A549 (cell line): ENCODE results near the gene MGAT5. TPM values are rescaled to one million over a fixed set of nuclear protein-coding genes. Genes with fewer than 3 reads are reported as not detected.

Experiments used
- ATAC-seq, 2 experiments: fragments of 200-7000 bp in 1 of 2; fragments of >200 bp in 1 of 2; cut with Nextera tagmentation in 1 of 2; cut with Tn5 transposase in 1 of 2; 3 replicates each; pipeline versions ENCODE4 v1.8.0 to v1.9.1; 2018 to 2020; ENCODE audit warnings: mild to moderate bottlenecking in 1 of 2, moderate library complexity in 1 of 2
- CTCF ChIA-PET: fragments of 300-600 bp; sonication (Branson Sonifier 250); formaldehyde crosslinking; extraction: SDS; loops from one replicate; lab custom pipeline; 2021; ENCODE audit warnings: antibody characterized with exemption, inconsistent platforms; lab: Yijun Ruan, JAX
- POLR2A ChIA-PET: fragments of 350-600 bp; formaldehyde crosslinking; extraction: SDS; loops from one replicate; lab custom pipeline; 2021; ENCODE audit warnings: antibody characterized with exemption, inconsistent platforms; lab: Yijun Ruan, JAX
- DNase-seq, 2 experiments: peaks; one replicate each; pipeline versions ENCODE4 v3.0.0 to v3.0.0-alpha.2; 2011 to 2016; ENCODE audit warnings: low read depth in 1 of 2, low spot score in 1 of 2
- FAIRE-seq: peaks from 2 replicates; lab custom pipeline; 2011; peaks lifted over from hg19 to GRCh38; lab: Jason Lieb, UNC
- H3K27ac ChIP-seq, 2 experiments: fragments of >200 bp; sonication (Bioruptor Twin); formaldehyde crosslinking; 3 replicates each; pipeline ENCODE4 v1.5.1; 2016 to 2017
- H3K4me1 ChIP-seq: fragments of >200 bp; sonication (Bioruptor Twin); formaldehyde crosslinking; 3 replicates; pipeline ENCODE4 v1.6.1; 2016
- H3K4me2 ChIP-seq: fragments of >200 bp; sonication (Bioruptor Twin); formaldehyde crosslinking; 3 replicates; pipeline ENCODE4 v1.6.1; 2016
- H3K4me3 ChIP-seq: fragments of >200 bp; sonication (Bioruptor Twin); formaldehyde crosslinking; 3 replicates; pipeline ENCODE4 v1.5.1; 2016
- H3K9me3 ChIP-seq: fragments of >200 bp; sonication (Bioruptor Twin); formaldehyde crosslinking; 3 replicates; pipeline ENCODE4 v1.6.1; 2016
- BHLHE40 ChIP-seq: IDR thresholded peaks from 2 replicates; pipeline ENCODE4 v1.6.1; 2012; ENCODE audit warnings: low read depth, low read length, inconsistent platforms
- CBX2 ChIP-seq: fragments of 200-600 bp; sonication (generic); IDR thresholded peaks from 2 replicates; pipeline ENCODE4 v1.6.1; 2016; ENCODE audit warnings: low read depth, mild to moderate bottlenecking, borderline replicate concordance
- CHD2 ChIP-seq: fragments of 150-350 bp; IDR thresholded peaks from 2 replicates; pipeline ENCODE4 v1.6.1; 2014; ENCODE audit warnings: low read length; ENCODE audit not compliant: partially characterized antibody
- EHF ChIP-seq: fragments of 250-450 bp; sonication (Bioruptor Pico); IDR thresholded peaks from 2 replicates; pipeline ENCODE4 v1.5.0; 2020; ENCODE audit warnings: mild to moderate bottlenecking
- EHMT2 ChIP-seq: fragments of 200-600 bp; sonication (generic); IDR thresholded peaks from 2 replicates; pipeline ENCODE4 v1.6.1; 2016; ENCODE audit warnings: antibody characterized with exemption, low read depth, mild to moderate bottlenecking, moderate library complexity
- EP300 ChIP-seq, 2 experiments: fragments of >200 bp; sonication (Bioruptor Twin); formaldehyde crosslinking; IDR thresholded peaks; 2 replicates in 1 of 2; 3 replicates in 1 of 2; pipeline ENCODE4 v1.6.1; 2016 to 2017
- FOSB ChIP-seq: fragments of 250-450 bp; sonication (Bioruptor Pico); IDR thresholded peaks from 2 replicates; pipeline ENCODE4 v1.5.0; 2020; ENCODE audit warnings: mild to moderate bottlenecking, moderate library complexity
- FOSL2 ChIP-seq, 2 experiments: fragments of 450-650 bp in 1 of 2; fragments of >200 bp in 1 of 2; sonication (Bioruptor Twin) in 1 of 2; formaldehyde crosslinking; IDR thresholded peaks; 2 replicates each; pipeline versions ENCODE4 v1.5.0 to v1.6.1; 2016 to 2020; ENCODE audit warnings: mild to moderate bottlenecking in 1 of 2, moderate library complexity in 1 of 2
- FOXS1 ChIP-seq: fragments of 250-450 bp; sonication (Bioruptor Pico); IDR thresholded peaks from 2 replicates; pipeline ENCODE4 v1.5.0; 2020; ENCODE audit warnings: mild to moderate bottlenecking, moderate library complexity
- GATA3 ChIP-seq: IDR thresholded peaks from 2 replicates; pipeline ENCODE4 v1.6.1; 2012; ENCODE audit warnings: borderline replicate concordance
- HOXB5 ChIP-seq: fragments of 250-450 bp; sonication (Bioruptor Pico); IDR thresholded peaks from 2 replicates; pipeline ENCODE4 v1.5.0; 2020; ENCODE audit warnings: mild to moderate bottlenecking, moderate library complexity
- JUN ChIP-seq, 2 experiments: fragments of >200 bp; sonication (Bioruptor Twin); formaldehyde crosslinking; IDR thresholded peaks; 2 replicates in 1 of 2; 3 replicates in 1 of 2; pipeline ENCODE4 v1.6.1; 2016 to 2017
- KDM1A ChIP-seq: fragments of 200-600 bp; sonication (generic); IDR thresholded peaks from 2 replicates; pipeline ENCODE4 v1.6.1; 2016; ENCODE audit warnings: low read depth, mild to moderate bottlenecking
- MYC ChIP-seq: IDR thresholded peaks from 2 replicates; pipeline ENCODE4 v1.6.1; 2012; ENCODE audit warnings: mild to moderate bottlenecking, inconsistent platforms, low read length, improper control_type of control experiment, borderline replicate concordance
- PHF8 ChIP-seq: fragments of 200-600 bp; sonication (generic); IDR thresholded peaks from 2 replicates; pipeline ENCODE4 v1.6.1; 2016; ENCODE audit warnings: low read depth, mild to moderate bottlenecking, antibody characterized with exemption, moderate library complexity, borderline replicate concordance
- POLR2A ChIP-seq: IDR thresholded peaks from 2 replicates; pipeline ENCODE4 v1.6.1; 2012; ENCODE audit warnings: mild to moderate bottlenecking, low read length
- RCOR1 ChIP-seq: fragments of 150-350 bp; IDR thresholded peaks from 2 replicates; pipeline ENCODE4 v1.6.1; 2014; ENCODE audit warnings: antibody characterized with exemption, low read length, low read depth
- RFX5 ChIP-seq: fragments of 450-650 bp; IDR thresholded peaks from 2 replicates; pipeline ENCODE4 v1.7.1; 2014; ENCODE audit warnings: antibody characterized with exemption, mild to moderate bottlenecking, moderate library complexity
- SMC3 ChIP-seq: fragments of >200 bp; sonication (Bioruptor Twin); formaldehyde crosslinking; IDR thresholded peaks from 3 replicates; pipeline ENCODE4 v1.6.1; 2018; ENCODE audit warnings: inconsistent platforms
- ZNF302 ChIP-seq: fragments of 250-450 bp; sonication (Bioruptor Pico); IDR thresholded peaks from 2 replicates; pipeline ENCODE4 v1.9.0; 2021; ENCODE audit warnings: inconsistent platforms, mild to moderate bottlenecking, moderate library complexity
- WGBS: methylation state at CpG from one replicate; pipeline ENCODE4 v1.1.6; 2017; ENCODE audit errors: missing lambda C conversion rate; 5-methylcytosine and 5-hydroxymethylcytosine counted together
- polyA plus RNA-seq, 4 experiments: library from polyadenylated mRNA; depleted of rRNA in 3 of 4; stranded (reverse); fragments of >200 nt; fragmentation: RNase III in 1 of 4; extraction: RNeasy Plus Mini Kit Qiagen cat#74134 plus additional on column Dnase treatment in 1 of 4; gene quantifications; 2 replicates in 3 of 4; 3 replicates in 1 of 4; pipeline ENCODE4 v1.2.3, GENCODE V29; 2011 to 2017
- TF ChIP-seq, protein P1 (sequence below): fragments of 250-450 bp; sonication (Bioruptor Pico); IDR thresholded peaks from 2 replicates; pipeline ENCODE4 v1.5.0; 2020; ENCODE audit warnings: low read depth, mild to moderate bottlenecking, moderate library complexity
- TF ChIP-seq, protein P2 (sequence below): IDR thresholded peaks from 2 replicates; pipeline ENCODE4 v1.6.1; 2012
- TF ChIP-seq, protein P3 (sequence below): fragments of 150-350 bp; IDR thresholded peaks from 2 replicates; pipeline ENCODE4 v1.6.1; 2014; ENCODE audit warnings: low read depth, mild to moderate bottlenecking, low read length
- TF ChIP-seq, protein P4 (sequence below): fragments of >200 bp; sonication (Bioruptor Twin); formaldehyde crosslinking; IDR thresholded peaks from 2 replicates; pipeline ENCODE4 v1.6.1; 2016

The MGAT5 gene
- polyA plus RNA-seq, 2 of the 4 experiments (the other 2 are of a cell fraction), result 13.2 to 17.1 TPM

DNA sequence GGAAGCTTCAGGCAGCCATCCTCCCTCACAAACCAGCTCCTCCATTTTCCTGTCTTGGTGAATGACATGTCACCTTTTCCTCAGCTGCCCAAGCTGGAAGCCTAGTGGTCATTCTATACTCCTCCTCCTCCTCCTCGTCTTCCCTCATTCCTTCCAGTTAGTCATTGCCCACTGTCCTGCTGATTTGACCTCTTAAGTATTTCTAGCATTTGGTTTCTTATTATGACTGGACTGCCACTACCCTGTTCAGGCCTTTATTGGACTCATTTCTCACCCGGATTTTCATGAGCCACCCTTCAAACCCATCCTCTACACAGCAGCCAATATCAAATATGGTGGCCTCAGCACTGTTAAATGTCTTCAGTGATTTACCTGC is 21.9 kb upstream of the MGAT5 start:
- Histone ChIP-seq H3K27ac (no peak overlapping the region), H3K4me3 (no peak overlapping the region), H3K4me1 (no peaks in the 10 kb centered on the region), H3K4me2 (no peak overlapping the region), H3K9me3 (0 out of 3 replicates have a peak, but pooled peaks cover 5% of the 10 kb centered on the region)
- no peak for ATAC-seq
- no peak for FAIRE-seq
- no peak for DNase-seq
- TF ChIP-seq RCOR1 (no peak), FOXS1 (CRISPR knock-in tag) (no peak), HOXB5 (CRISPR knock-in tag) (no peak), RFX5 (no peak), FOSB (no peak)
- TF ChIP-seq, protein P1, sequence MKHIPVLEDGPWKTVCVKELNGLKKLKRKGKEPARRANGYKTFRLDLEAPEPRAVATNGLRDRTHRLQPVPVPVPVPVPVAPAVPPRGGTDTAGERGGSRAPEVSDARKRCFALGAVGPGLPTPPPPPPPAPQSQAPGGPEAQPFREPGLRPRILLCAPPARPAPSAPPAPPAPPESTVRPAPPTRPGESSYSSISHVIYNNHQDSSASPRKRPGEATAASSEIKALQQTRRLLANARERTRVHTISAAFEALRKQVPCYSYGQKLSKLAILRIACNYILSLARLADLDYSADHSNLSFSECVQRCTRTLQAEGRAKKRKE, result no peak
- TF ChIP-seq, protein P2, sequence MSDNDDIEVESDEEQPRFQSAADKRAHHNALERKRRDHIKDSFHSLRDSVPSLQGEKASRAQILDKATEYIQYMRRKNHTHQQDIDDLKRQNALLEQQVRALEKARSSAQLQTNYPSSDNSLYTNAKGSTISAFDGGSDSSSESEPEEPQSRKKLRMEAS, result no peak
- TF ChIP-seq, protein P3, sequence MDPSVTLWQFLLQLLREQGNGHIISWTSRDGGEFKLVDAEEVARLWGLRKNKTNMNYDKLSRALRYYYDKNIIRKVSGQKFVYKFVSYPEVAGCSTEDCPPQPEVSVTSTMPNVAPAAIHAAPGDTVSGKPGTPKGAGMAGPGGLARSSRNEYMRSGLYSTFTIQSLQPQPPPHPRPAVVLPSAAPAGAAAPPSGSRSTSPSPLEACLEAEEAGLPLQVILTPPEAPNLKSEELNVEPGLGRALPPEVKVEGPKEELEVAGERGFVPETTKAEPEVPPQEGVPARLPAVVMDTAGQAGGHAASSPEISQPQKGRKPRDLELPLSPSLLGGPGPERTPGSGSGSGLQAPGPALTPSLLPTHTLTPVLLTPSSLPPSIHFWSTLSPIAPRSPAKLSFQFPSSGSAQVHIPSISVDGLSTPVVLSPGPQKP, result no peak
- 65% methylated on average over 2 of the region's 2 CpGs for WGBS
- ChIA-PET CTCF (interaction anchor here (4.0 kb wide), 1 partner anchor 13 kb away, joined by 19 read pairs; no protein-coding TSS in a partner anchor), POLR2A (no interaction called here)

DNA sequence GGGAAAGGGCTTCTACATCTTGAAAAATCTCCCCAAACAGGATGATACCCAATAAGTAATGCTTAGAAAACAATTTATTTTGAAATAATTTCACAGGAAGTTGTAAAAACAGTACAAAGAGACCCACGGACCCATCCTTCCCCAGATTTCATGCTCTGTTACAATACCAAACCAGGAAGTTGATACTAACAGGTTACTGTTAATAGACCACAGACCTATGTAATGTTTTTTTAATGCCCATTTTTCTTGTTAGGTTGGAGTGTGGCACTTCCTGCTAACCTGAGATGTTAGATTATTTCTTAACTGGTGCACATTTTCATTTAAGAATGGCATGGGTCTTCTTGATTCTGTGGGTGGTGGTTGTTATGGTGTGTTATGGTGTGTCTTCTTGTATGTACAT is 21.4 kb upstream of the MGAT5 start:
- no peak for ATAC-seq
- DNase-seq, result no peak
- POLR2A ChIA-PET, result no interaction called here
- Histone ChIP-seq H3K4me3 (no peak overlapping the region), H3K4me2 (no peak overlapping the region), H3K4me1 (no peaks in the 10 kb centered on the region), H3K9me3 (0 out of 3 replicates have a peak, but pooled peaks cover 5% of the 10 kb centered on the region), H3K27ac (no peak overlapping the region)
- FAIRE-seq, result no peak
- TF ChIP-seq CBX2 (no peak), FOSL2 (IDR thresholded peaks at IDR 0.05) (no peak), FOSL2 (CRISPR knock-in tag; IDR thresholded peaks at IDR 0.05) (no peak), GATA3 (no peak), CHD2 (no peak), EHMT2 (no peak), ZNF302 (CRISPR knock-in tag) (no peak), EHF (CRISPR knock-in tag) (no peak), JUN (IDR thresholded peaks at IDR 0.05) (no peak), KDM1A (no peak), POLR2A (no peak), SMC3 (no peak), PHF8 (no peak), MYC (no peak), RCOR1 (no peak), BHLHE40 (no peak), EP300 (IDR thresholded peaks at IDR 0.05) (no peak)
- TF ChIP-seq, protein P4, sequence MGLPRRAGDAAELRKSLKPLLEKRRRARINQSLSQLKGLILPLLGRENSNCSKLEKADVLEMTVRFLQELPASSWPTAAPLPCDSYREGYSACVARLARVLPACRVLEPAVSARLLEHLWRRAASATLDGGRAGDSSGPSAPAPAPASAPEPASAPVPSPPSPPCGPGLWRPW, result no peak
- TF ChIP-seq, protein P3, result no peak
- CTCF ChIA-PET, result interaction anchor here (4.0 kb wide), 1 partner anchor 13 kb away, joined by 19 read pairs; no protein-coding TSS in a partner anchor
- WGBS, result 66% methylated on average over 1 of the region's 1 CpG
